Measurements from ENCODE around the gene EGLN3.
A peak's percentile ranks its signal among the peaks of the same experiment; 100 is the strongest.
"Not testable (repeated sequence)": the region's sequence is repeated elsewhere in the genome, so short reads cannot be mapped to it uniquely, and the experiment has no call there.

The EGLN3 gene

GRCh38 chr14:33986804-33987203, 35.9 kb upstream of the EGLN3 start:
- TF ChIP-seq SPI1 (IDR thresholded peaks at IDR 0.05; ENCODE audit: low read depth, low read length) (no peak), POLR2AphosphoS5 (IDR thresholded peaks at IDR 0.05; ENCODE audit: low read depth, low read length) (no peak), POU2F2 (IDR thresholded peaks at IDR 0.05; ENCODE audit: low read depth, low read length) (no peak), POLR2A (IDR thresholded peaks at IDR 0.05; ENCODE audit: low read depth, low read length) (no peak), PAX5 (IDR thresholded peaks at IDR 0.05; ENCODE audit: insufficient read depth, low read length, severe bottlenecking) (no peak), TAF1 (IDR thresholded peaks at IDR 0.05; ENCODE audit: low read depth, low read length) (no peak)
- FAIRE-seq (peak; percentile 13), DNase-seq (ENCODE audit: insufficient read length, low spot score) (no peak)

GRCh38 chr14:33985242-33985641, 34.4 kb upstream of the EGLN3 start:
- no peak for FAIRE-seq
- TF ChIP-seq SPI1 (IDR thresholded peaks at IDR 0.05; ENCODE audit: low read depth, low read length): no peak
- no peak for TF ChIP-seq POLR2AphosphoS5 (IDR thresholded peaks at IDR 0.05; ENCODE audit: low read depth, low read length)
- DNase-seq (ENCODE audit: insufficient read length, low spot score): no peak

- no peak for DNase-seq (ENCODE audit: insufficient read length, low spot score)
- no peak for FAIRE-seq
- TF ChIP-seq TAF1 (IDR thresholded peaks at IDR 0.05; ENCODE audit: low read depth, low read length): no peak
- no peak for TF ChIP-seq POLR2A (IDR thresholded peaks at IDR 0.05; ENCODE audit: low read depth, low read length)
- no peak for TF ChIP-seq POU2F2 (IDR thresholded peaks at IDR 0.05; ENCODE audit: low read depth, low read length)
- no peak for TF ChIP-seq POLR2AphosphoS5 (IDR thresholded peaks at IDR 0.05; ENCODE audit: low read depth, low read length)
- TF ChIP-seq PAX5 (IDR thresholded peaks at IDR 0.05; ENCODE audit: insufficient read depth, low read length, severe bottlenecking): no peak
- peak; percentile 67 for TF ChIP-seq SPI1 (IDR thresholded peaks at IDR 0.05; ENCODE audit: low read depth, low read length)
These were observed 28.9 kb upstream of the EGLN3 start for GRCh38 chr14:33979613-33980276.

GRCh38 chr14:33978892-33979612, 28.2 kb upstream of the EGLN3 start:
- DNase-seq (ENCODE audit: insufficient read length, low spot score) (no peak), FAIRE-seq (no peak)
- TF ChIP-seq POU2F2 (IDR thresholded peaks at IDR 0.05; ENCODE audit: low read depth, low read length): no peak
- TF ChIP-seq TAF1 (IDR thresholded peaks at IDR 0.05; ENCODE audit: low read depth, low read length): no peak
- TF ChIP-seq POLR2A (IDR thresholded peaks at IDR 0.05; ENCODE audit: low read depth, low read length): no peak
- no peak for TF ChIP-seq PAX5 (IDR thresholded peaks at IDR 0.05; ENCODE audit: insufficient read depth, low read length, severe bottlenecking)
- no peak for TF ChIP-seq POLR2AphosphoS5 (IDR thresholded peaks at IDR 0.05; ENCODE audit: low read depth, low read length)
- TF ChIP-seq SPI1 (IDR thresholded peaks at IDR 0.05; ENCODE audit: low read depth, low read length): no peak

- DNase-seq (ENCODE audit: insufficient read length, low spot score) (peak; percentile 15), FAIRE-seq (peak; percentile 89)
- TF ChIP-seq SPI1 (IDR thresholded peaks at IDR 0.05; ENCODE audit: low read depth, low read length) (peak; percentile 94), PAX5 (IDR thresholded peaks at IDR 0.05; ENCODE audit: insufficient read depth, low read length, severe bottlenecking) (no peak)
These were observed 21.8 kb upstream of the EGLN3 start for GRCh38 chr14:33972583-33973081.

- DNase-seq (ENCODE audit: insufficient read length, low spot score); FAIRE-seq: not testable (repeated sequence)
These were observed 19.0 kb upstream of the EGLN3 start for GRCh38 chr14:33969846-33970245.

GRCh38 chr14:33968722-33969121, 17.8 kb upstream of the EGLN3 start:
- TF ChIP-seq POU2F2 (IDR thresholded peaks at IDR 0.05; ENCODE audit: low read depth, low read length) (no peak), POLR2A (IDR thresholded peaks at IDR 0.05; ENCODE audit: low read depth, low read length) (no peak), POLR2AphosphoS5 (IDR thresholded peaks at IDR 0.05; ENCODE audit: low read depth, low read length) (no peak), PAX5 (IDR thresholded peaks at IDR 0.05; ENCODE audit: insufficient read depth, low read length, severe bottlenecking) (no peak), SPI1 (IDR thresholded peaks at IDR 0.05; ENCODE audit: low read depth, low read length) (no peak), TAF1 (IDR thresholded peaks at IDR 0.05; ENCODE audit: low read depth, low read length) (no peak)
- no peak for DNase-seq (ENCODE audit: insufficient read length, low spot score)
- FAIRE-seq: no peak

- DNase-seq (ENCODE audit: insufficient read length, low spot score) (no peak), FAIRE-seq (no peak)
- TF ChIP-seq PAX5 (IDR thresholded peaks at IDR 0.05; ENCODE audit: insufficient read depth, low read length, severe bottlenecking): no peak
- no peak for TF ChIP-seq TAF1 (IDR thresholded peaks at IDR 0.05; ENCODE audit: low read depth, low read length)
- no peak for TF ChIP-seq POLR2A (IDR thresholded peaks at IDR 0.05; ENCODE audit: low read depth, low read length)
- no peak for TF ChIP-seq SPI1 (IDR thresholded peaks at IDR 0.05; ENCODE audit: low read depth, low read length)
- no peak for TF ChIP-seq POU2F2 (IDR thresholded peaks at IDR 0.05; ENCODE audit: low read depth, low read length)
- no peak for TF ChIP-seq POLR2AphosphoS5 (IDR thresholded peaks at IDR 0.05; ENCODE audit: low read depth, low read length)
These were observed 16.3 kb upstream of the EGLN3 start for GRCh38 chr14:33967138-33967537.

GRCh38 chr14:33966276-33966675, 15.4 kb upstream of the EGLN3 start:
- FAIRE-seq (no peak), DNase-seq (ENCODE audit: insufficient read length, low spot score) (no peak)
- TF ChIP-seq POU2F2 (IDR thresholded peaks at IDR 0.05; ENCODE audit: low read depth, low read length) (no peak), SPI1 (IDR thresholded peaks at IDR 0.05; ENCODE audit: low read depth, low read length) (no peak), TAF1 (IDR thresholded peaks at IDR 0.05; ENCODE audit: low read depth, low read length) (no peak), POLR2AphosphoS5 (IDR thresholded peaks at IDR 0.05; ENCODE audit: low read depth, low read length) (no peak), POLR2A (IDR thresholded peaks at IDR 0.05; ENCODE audit: low read depth, low read length) (no peak), PAX5 (IDR thresholded peaks at IDR 0.05; ENCODE audit: insufficient read depth, low read length, severe bottlenecking) (no peak)
